ENCODE measurements around the gene SLC35G3.

SLC35G3 gene

GRCh38 chr17:35159940-35160339, 34.3 kb downstream of the SLC35G3 start:
- no peak for DNase-seq (ENCODE audit: low read depth in 1 of 2, low spot score in 1 of 2)
- no peaks in the 10 kb centered on the region for H3K27me3 ChIP-seq (ENCODE audit: insufficient read depth, poor library complexity, severe bottlenecking)
- H3K27ac ChIP-seq (replicated peaks), result no peak overlapping the region
- H3K4me3 ChIP-seq (replicated peaks; ENCODE audit: insufficient read depth, low read length), result no peak overlapping the region
- no peak for TF ChIP-seq SPI1 (IDR thresholded peaks at IDR 0.05; ENCODE audit: borderline replicate concordance, low read depth)
- no peak for TF ChIP-seq GABPA (IDR thresholded peaks at IDR 0.05; ENCODE audit: low read depth)
- no peak for TF ChIP-seq REST (IDR thresholded peaks at IDR 0.05; ENCODE audit: insufficient replicate concordance, low read depth)
- TF ChIP-seq POLR2AphosphoS5 (IDR thresholded peaks at IDR 0.05; ENCODE audit: low read depth), result no peak
- TF ChIP-seq, protein P1, sequence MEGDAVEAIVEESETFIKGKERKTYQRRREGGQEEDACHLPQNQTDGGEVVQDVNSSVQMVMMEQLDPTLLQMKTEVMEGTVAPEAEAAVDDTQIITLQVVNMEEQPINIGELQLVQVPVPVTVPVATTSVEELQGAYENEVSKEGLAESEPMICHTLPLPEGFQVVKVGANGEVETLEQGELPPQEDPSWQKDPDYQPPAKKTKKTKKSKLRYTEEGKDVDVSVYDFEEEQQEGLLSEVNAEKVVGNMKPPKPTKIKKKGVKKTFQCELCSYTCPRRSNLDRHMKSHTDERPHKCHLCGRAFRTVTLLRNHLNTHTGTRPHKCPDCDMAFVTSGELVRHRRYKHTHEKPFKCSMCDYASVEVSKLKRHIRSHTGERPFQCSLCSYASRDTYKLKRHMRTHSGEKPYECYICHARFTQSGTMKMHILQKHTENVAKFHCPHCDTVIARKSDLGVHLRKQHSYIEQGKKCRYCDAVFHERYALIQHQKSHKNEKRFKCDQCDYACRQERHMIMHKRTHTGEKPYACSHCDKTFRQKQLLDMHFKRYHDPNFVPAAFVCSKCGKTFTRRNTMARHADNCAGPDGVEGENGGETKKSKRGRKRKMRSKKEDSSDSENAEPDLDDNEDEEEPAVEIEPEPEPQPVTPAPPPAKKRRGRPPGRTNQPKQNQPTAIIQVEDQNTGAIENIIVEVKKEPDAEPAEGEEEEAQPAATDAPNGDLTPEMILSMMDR (IDR thresholded peaks at IDR 0.05; ENCODE audit: insufficient read depth, low read length), result no peak

- TF ChIP-seq REST (IDR thresholded peaks at IDR 0.05; ENCODE audit: insufficient replicate concordance, low read depth), result no peak
- TF ChIP-seq, protein P1 (IDR thresholded peaks at IDR 0.05; ENCODE audit: insufficient read depth, low read length), result no peak
- no peak for TF ChIP-seq GABPA (IDR thresholded peaks at IDR 0.05; ENCODE audit: low read depth)
- TF ChIP-seq SPI1 (IDR thresholded peaks at IDR 0.05; ENCODE audit: borderline replicate concordance, low read depth), result no peak
- TF ChIP-seq POLR2AphosphoS5 (IDR thresholded peaks at IDR 0.05; ENCODE audit: low read depth), result no peak
- H3K4me3 ChIP-seq (replicated peaks; ENCODE audit: insufficient read depth, low read length), result no peak overlapping the region
- no peaks in the 10 kb centered on the region for H3K27me3 ChIP-seq (ENCODE audit: insufficient read depth, poor library complexity, severe bottlenecking)
- DNase-seq (ENCODE audit: low read depth in 1 of 2, low spot score in 1 of 2), result no peak
- H3K27ac ChIP-seq (replicated peaks), result no peak overlapping the region
Observed at GRCh38 chr17:35155246-35155645, 38.9 kb downstream of the SLC35G3 start.

GRCh38 chr17:35154196-35155165, 39.7 kb downstream of the SLC35G3 start:
- no peak for TF ChIP-seq REST (IDR thresholded peaks at IDR 0.05; ENCODE audit: insufficient replicate concordance, low read depth)
- TF ChIP-seq SPI1 (IDR thresholded peaks at IDR 0.05; ENCODE audit: borderline replicate concordance, low read depth), result no peak
- TF ChIP-seq, protein P1 (IDR thresholded peaks at IDR 0.05; ENCODE audit: insufficient read depth, low read length), result no peak
- no peak for TF ChIP-seq GABPA (IDR thresholded peaks at IDR 0.05; ENCODE audit: low read depth)
- TF ChIP-seq POLR2AphosphoS5 (IDR thresholded peaks at IDR 0.05; ENCODE audit: low read depth), result no peak
- Histone ChIP-seq H3K4me3 (replicated peaks; ENCODE audit: insufficient read depth, low read length) (no peak overlapping the region), H3K27ac (replicated peaks) (no peak overlapping the region), H3K27me3 (ENCODE audit: insufficient read depth, poor library complexity, severe bottlenecking) (no peaks in the 10 kb centered on the region)
- DNase-seq (ENCODE audit: low read depth in 1 of 2, low spot score in 1 of 2), result no peak

All from HL-60 (cell line).